OCI-LY7 (cell line): ENCODE data around the gene RPE65.

Source experiments
- CTCF ChIP-seq: fragments of 200-600 bp; sonication (generic); conservative IDR thresholded peaks from 2 replicates; pipeline ENCODE4 v1.5.1; 2014; ENCODE audit warnings: mild to moderate bottlenecking, antibody characterized with exemption, low read length, moderate library complexity, mixed read lengths
- EZH2phosphoT487 ChIP-seq: fragments of 200-600 bp; sonication (generic); IDR thresholded peaks from 2 replicates; pipeline ENCODE4 v1.6.1; 2018; ENCODE audit warnings: low read depth, borderline replicate concordance, mild to moderate bottlenecking, mixed run types, antibody characterized with exemption, low read length, moderate library complexity, mixed read lengths

DNA sequence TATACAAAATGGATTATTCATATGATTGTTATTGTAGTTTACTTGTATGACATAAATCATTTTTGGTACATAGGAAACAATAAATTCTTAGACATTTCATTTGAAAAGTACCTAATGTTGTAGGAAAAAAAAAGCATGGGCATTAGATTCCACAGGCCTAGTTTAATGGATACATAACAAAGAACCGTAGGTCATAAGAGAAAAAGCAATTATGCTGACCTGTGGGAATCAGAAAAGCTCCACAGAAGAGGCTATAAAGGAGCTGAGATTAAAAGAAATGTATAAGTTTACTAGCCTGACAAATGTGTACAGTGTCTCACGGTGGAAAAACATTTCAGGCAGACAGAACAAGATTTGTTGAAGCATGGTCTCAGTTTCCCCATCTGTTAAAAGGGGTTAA, 43.4 kb upstream of the RPE65 start:
- no peak for TF ChIP-seq CTCF
- no peak for TF ChIP-seq EZH2phosphoT487
